Measurements from ENCODE around the gene WBP2.
"Not testable (repeated sequence)": the region's sequence is repeated elsewhere in the genome, so short reads cannot be mapped to it uniquely, and the experiment has no call there.

WBP2 gene

GRCh38 chr17:75888484-75888883 is 33.3 kb upstream of the WBP2 start:
- no peak for DNase-seq

- not testable (repeated sequence) for DNase-seq
These were observed 30.7 kb upstream of the WBP2 start for GRCh38 chr17:75885860-75886259.

- DNase-seq = no peak
These were observed 30.3 kb upstream of the WBP2 start for GRCh38 chr17:75885431-75885830.

GRCh38 chr17:75881678-75882454 is 26.7 kb upstream of the WBP2 start:
- no peak for DNase-seq

GRCh38 chr17:75880266-75880665 is 25.1 kb upstream of the WBP2 start:
- DNase-seq = no peak

- DNase-seq = peak; percentile 85
These were observed 23.3 kb upstream of the WBP2 start, which contains the start of gene TRIM47 for GRCh38 chr17:75878174-75878998. Gene TRIM47 (minus strand): TSS chr17:75878581. CDS start chr17:75878548, 33 bp downstream.

- DNase-seq = peak; percentile 80
These were observed 22.6 kb upstream of the WBP2 start for GRCh38 chr17:75877752-75878173.

GRCh38 chr17:75876938-75877751 is 22.0 kb upstream of the WBP2 start:
- peak; percentile 98 for DNase-seq

- peak; percentile 43 for DNase-seq
These were observed 21.2 kb upstream of the WBP2 start for GRCh38 chr17:75876190-75876937.

- DNase-seq = peak; percentile 65
These were observed 20.7 kb upstream of the WBP2 start for GRCh38 chr17:75875940-75876189.

GRCh38 chr17:75875182-75875939 is 20.2 kb upstream of the WBP2 start:
- DNase-seq = no peak

- DNase-seq = no peak
These were observed 19.4 kb upstream of the WBP2 start for GRCh38 chr17:75874323-75875181.

GRCh38 chr17:75873587-75874322 is 18.6 kb upstream of the WBP2 start:
- DNase-seq = no peak

GRCh38 chr17:75872434-75873351 is 17.6 kb upstream of the WBP2 start:
- DNase-seq = peak; percentile 83

- DNase-seq = not testable (repeated sequence)
These were observed 15.1 kb upstream of the WBP2 start for GRCh38 chr17:75870228-75870627.

- DNase-seq = peak; percentile 69
These were observed 14.4 kb upstream of the WBP2 start for GRCh38 chr17:75869282-75870141.

GRCh38 chr17:75868730-75869281 is 13.7 kb upstream of the WBP2 start:
- not testable (repeated sequence) for DNase-seq
